GM21576 (cell line): ENCODE data around the gene PPP6R1.

ENCODE experiments used
- ATAC-seq: cut with Tn5 transposase; IDR thresholded peaks from one replicate; pipeline ENCODE4 v1.9.1; 2021; ENCODE audit warnings: mild to moderate bottlenecking, moderate library complexity; ENCODE audit not compliant: unreplicated experiment

The PPP6R1 gene

GRCh38 chr19:55283548-55284377, 24.9 kb upstream of the PPP6R1 start, which contains the start of gene BRSK1:
TSS of gene BRSK1 (plus strand) at chr19:55283997. CDS start at chr19:55284443, 446 bp downstream.
- no peak for ATAC-seq

GRCh38 chr19:55279770-55280643, 21.2 kb upstream of the PPP6R1 start, which contains the start of gene HSPBP1:
TSS of gene HSPBP1 (minus strand) at chr19:55280110. CDS start at chr19:55279608, 502 bp downstream.
- ATAC-seq = peak; percentile 70

GRCh38 chr19:55279340-55279739, 20.5 kb upstream of the PPP6R1 start:
- no peak for ATAC-seq

- no peak for ATAC-seq
These were observed 19.7 kb upstream of the PPP6R1 start for GRCh38 chr19:55278391-55279135.

GRCh38 chr19:55277494-55277893, 18.7 kb upstream of the PPP6R1 start:
- ATAC-seq = no peak

DNA sequence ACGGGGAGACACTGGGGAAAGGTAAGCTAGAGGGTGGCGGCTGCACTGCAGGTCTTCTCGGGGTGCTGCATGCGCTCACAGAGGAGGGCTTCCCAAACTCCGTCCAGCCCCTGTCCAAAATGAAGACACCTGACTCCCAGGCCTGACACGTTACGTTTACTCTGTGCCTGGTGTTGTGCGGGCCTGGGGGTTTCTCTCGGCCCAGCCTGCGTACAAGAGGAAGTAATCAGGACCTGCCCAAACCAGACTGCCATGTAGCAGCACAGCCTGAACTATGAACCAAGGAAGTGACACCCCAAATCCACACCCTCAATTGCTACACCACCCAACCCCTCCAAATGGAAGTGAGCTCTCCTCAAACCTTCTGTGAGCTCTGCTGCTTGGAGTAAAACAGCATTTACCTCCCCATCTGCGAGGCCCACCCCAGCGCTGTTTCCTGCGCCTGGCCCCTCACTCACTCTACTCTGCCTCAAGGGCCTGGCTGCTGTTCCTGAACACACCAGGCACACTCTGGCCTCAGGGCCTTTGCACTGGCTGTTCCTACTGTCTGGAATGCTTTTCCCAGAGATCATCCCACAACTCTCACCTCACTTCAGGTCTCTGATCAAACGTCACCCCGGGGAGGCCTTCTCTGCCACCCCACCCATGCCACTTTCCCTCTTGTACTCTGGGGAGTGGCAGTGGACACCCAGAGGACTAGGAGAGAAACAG, 18.1 kb upstream of the PPP6R1 start:
- ATAC-seq = no peak

DNA sequence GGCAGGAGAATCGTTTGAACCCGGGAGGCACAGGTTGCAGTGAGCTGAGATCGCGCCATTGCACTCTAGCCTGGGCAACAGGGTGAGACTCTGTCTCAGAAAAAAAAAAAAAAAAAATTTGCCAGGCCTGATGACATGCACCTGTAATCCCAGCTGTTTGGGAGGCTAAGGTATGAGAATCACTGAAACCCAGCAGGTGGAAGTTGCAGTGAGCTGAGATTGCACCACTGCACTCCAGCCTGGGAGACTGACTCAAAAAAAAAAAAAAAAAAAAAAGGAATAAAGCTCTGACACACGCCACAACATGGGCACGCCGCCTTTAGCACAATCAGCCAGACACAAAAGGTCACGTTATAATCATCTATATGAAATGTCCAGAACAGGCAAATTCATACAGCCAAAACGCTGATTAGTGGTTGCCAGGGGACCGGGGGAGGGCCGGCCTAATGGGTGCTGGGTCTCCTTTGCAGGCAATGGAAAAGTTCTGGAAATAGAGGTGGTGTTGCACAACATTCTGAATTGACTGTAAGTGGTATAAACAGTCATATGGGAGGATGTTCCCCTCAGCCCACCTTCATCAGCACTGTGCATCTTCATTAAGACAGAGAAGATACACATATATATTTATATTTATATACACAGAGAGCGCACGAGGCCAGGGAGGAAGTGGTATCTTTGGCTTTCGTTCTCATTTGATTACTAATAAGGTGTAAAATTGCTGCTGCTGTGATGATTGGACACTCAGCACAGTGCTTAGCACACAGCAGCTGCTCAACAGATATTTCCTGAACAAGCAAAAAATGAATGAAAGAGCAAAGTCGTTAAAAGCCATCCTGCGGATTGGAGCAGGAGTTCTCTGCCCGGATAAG, 17.3 kb upstream of the PPP6R1 start:
- peak; percentile 43 for ATAC-seq

DNA sequence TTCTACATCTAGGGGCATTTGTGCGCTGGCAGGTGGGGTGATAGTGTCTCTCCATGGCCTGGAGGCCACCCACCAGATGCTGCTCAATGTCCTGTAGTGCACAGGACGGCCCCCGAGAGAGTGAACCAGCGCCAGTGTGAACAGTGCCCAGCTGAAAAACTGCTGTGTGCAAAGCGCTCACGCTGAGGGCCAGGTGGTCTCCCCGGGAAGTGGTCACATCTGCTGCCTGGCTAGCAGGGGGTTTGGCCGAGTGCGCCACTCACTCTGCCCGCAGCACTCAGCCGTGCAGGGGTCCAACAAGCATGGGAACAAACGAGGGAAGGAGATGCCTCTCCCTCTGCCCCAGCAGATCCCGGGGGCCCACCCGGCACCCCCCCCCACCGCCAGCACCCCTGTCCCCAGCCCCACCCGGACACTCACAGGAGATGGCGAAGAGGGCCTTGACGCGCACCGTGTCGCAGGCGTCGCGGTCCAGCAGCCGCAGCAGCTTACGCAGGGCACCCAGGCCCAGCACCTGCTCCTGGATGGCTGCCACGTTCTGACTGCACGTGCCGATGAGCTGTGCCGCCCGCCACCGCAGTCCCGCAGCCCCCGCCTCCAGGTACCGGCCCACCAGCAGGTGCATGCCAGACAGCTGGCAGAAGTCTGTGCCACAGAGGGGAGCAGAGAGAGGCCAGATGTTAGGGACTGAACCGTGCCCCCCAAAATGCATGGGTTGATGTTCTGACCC, 15.3 kb upstream of the PPP6R1 start:
- ATAC-seq = no peak

GRCh38 chr19:55272142-55272541, 13.3 kb upstream of the PPP6R1 start:
- ATAC-seq = no peak

GRCh38 chr19:55270172-55270942, 11.5 kb upstream of the PPP6R1 start:
- no peak for ATAC-seq

GRCh38 chr19:55269299-55269698, 10.5 kb upstream of the PPP6R1 start:
- no peak for ATAC-seq

- ATAC-seq = no peak
These were observed 8.0 kb upstream of the PPP6R1 start for GRCh38 chr19:55266840-55267239.

- no peak for ATAC-seq
These were observed 7.6 kb upstream of the PPP6R1 start for GRCh38 chr19:55266404-55266803.

DNA sequence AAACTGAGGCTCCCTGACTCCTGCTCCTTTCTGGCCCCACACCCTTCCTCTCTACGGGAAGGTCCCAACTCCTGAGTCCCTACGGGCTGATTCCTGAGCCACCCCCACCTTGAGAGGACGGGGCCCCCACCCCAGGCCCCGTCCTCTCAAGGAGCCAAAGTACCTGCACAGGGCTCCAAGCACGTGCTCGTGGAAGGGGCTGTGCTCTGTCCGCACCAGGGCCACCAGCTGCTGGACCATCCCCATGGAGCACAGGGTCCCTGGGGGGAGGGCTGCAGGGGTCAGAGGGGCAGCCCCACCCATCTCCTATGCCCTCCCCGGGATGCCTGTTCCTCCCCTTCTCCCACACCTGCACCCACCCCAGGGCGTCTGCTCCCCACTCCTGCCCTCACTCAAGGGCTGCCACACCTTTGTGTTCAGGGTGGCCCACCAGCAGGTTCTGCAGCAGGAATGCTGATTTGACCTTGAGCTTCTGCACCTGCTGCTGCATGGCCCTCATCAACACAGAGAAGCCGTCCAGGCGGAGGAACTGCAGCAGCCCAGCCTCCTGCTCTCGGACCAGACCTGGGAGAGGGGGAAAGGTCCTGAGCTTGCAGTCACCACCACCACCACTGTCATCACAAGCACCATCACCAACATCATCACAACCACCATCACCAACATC, 7.0 kb upstream of the PPP6R1 start:
- ATAC-seq = no peak

DNA sequence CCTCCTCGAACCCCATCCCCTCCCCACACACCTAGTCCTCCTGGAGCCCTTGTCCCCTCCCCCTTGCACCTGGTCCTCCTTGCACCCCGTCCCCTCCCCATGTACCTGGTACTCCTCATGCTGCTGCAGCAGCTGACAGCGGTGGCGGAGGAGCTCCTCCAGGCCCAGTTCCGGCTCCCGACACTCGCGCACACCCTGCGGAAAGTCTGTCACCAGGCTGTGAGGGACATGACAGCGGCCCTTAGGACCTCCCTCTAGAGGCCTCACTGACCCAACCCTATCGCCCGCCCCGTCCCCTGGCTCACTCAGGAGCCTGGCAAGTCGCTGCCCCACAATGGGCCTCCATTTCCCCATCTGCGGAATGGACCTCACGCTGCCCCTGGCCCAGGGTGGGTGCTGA, 6.4 kb upstream of the PPP6R1 start:
- ATAC-seq = no peak

DNA sequence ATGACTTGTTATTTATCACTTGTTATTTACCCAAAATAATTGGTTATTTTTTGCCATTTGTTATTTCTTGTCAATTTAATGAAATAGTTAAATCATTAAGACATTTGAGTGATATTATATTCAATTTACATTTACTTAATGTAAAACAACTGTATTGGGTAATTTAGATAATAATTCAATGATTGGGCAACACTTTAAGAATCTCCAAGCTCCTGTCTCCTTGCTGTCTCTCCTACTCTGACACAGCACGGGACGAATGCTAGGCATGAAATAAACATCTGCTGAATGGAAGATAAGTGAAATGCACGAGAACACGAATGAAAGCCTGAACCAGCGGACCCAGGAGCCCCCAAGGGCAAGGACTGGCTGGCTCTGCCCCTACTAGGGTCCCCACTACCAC, 5.7 kb upstream of the PPP6R1 start:
- no peak for ATAC-seq

GRCh38 chr19:55262359-55262758, 3.5 kb upstream of the PPP6R1 start:
- ATAC-seq = no peak
